ENCODE measurements around the gene RASSF4.

The RASSF4 gene

DNA sequence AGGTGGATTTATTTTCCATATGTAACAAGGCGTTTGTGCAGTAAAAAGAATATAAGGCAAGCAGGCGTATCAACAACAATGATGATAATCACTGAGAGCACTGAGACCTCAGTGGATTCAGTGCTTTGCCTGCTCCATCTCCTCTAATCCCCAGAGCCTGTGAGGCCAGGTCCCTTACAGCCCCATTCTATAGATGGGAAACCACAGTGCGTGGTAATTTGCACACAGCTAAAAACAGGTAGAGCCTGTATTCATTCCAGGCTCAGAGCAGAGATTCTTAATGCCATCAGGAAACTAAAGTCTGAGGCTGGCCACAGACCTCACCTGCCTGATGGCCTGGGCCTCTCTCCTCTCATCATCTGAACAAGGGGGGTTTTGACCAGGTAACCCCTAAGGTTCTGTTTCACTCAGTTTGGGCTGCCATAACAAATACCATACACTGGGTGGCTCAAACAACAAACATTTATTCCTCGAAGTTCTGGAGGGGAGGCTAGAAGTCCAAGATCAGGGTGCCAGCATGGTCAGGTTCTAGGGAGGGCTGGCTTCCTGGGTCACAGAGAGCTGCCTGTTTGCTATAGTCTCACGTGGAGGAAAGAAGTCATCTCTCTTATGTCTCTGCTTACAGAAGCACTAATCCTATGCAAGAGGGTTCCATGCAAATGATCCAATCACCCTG is 10.3 kb upstream of the RASSF4 start:
- DNase-seq, result no peak

- no peak for DNase-seq
Measured at GRCh38 chr10:44949915-44950314, 9.7 kb upstream of the RASSF4 start.

DNA sequence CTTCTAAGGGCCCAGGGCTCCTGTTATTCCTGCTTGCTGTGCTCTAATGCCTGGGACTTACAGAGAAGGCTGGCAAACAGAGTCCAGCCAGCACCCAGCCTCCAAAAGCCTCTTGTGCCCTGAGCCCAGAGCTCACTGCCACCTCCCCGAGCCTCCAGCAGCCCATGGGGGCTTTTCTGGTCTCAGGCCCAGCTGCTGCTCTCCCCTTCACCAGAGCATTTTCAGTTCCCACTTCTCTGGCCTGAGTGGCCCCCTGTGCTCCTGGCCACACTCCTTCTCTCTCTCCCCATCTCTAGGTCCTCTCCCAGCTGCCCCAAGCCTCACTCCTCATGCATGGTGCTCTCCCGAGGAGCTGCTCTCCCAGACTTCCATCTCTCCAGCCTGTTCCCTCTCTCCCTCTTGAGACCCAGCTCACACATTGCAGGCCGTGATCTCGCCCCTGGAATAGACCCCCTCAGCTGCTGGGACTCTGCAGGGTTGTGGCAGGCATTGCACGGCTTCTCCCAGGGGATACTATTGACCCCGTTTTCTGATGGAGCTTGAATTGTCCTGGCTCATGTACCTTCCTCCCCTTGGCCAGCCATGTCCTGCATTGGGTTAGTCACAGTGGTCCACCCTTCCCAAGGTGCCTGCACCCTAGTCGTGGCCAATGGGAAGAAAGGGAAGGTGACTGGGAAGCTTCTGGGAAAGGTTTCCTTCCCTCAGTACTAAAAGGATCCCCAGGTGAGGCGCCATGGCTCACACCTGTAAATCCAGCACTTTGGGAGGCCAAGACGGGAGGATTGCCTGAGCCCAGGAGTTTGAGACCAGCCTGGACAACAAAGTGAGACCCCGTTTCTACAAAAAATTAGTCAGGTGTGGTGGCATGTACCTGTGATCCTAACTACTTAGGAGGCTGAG is 9.0 kb upstream of the RASSF4 start:
- no peak for DNase-seq

- no peak for DNase-seq
Measured at GRCh38 chr10:44951576-44952226, 7.9 kb upstream of the RASSF4 start.

DNA sequence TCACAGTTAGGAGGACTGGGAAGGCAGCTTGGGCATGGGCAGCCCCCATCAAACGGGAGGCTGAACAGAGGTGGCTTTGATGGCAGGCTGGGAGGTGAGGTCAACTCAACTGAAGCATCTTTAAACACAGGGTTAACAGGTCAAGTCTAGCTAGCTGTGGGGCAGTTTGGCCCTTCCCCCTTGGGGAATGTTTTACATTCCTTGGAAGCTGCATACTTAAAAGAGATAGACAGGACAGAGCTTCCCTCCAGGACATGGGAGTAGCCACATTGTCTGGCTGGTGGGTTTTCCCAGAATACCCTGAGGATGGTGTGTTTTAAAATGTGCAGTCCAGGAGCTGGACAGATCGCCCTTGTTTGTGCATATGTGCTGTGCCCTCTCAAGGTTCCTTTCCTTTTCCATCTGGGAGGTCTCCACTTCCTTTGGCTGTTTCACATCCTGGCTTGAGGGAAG is 6.8 kb upstream of the RASSF4 start:
- DNase-seq, result no peak

DNA sequence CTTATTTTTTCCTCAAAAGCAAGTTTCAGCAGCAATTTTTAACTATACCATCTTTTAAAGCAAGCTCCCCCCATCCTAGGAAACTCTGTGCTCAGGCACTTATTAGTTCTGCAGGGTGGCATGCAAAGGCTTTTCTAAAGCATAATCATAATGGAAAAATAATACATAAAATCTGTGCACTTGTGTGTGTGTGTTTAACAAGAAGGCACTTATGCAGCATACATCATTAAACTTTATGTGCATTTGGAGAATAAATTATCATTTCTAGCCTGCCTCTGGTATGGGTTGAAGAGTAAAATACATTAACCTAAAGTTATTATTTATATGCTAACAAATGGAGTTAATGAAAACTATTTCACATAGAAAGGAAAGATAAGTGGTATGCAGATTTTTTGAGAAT is 5.6 kb upstream of the RASSF4 start:
- DNase-seq, result no peak

GRCh38 chr10:44954962-44955361 is 4.6 kb upstream of the RASSF4 start:
- no peak for DNase-seq

DNA sequence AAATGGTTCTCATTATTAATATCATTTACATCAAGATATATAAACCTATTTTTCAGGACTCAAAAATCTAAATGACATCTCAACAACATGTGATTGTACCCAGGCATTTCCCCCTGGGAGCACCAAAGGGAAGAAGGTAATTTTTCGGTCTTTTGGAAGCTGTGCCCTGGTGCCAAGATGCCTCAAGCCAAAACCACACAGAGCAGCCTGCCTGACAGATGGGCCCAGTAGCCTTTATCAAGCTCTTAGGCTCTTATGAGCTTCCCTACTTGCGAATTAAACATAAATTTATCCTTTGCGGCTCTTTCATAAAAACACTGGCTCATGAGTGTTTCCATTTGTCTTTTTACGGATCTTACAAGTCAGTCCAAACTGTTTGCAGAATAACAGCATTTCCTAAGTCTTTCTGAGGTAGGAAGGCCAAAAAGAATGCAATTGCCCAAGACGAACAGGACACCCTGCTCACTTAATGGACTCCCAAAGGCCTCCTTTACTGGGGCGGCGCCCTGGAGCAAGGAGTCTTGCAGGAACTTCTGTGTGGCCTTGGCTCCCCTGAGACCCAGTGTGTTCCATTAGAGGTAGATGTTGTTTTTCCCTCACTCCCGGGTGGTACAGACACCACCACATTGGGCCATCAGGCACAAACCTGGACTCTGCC is 4.1 kb upstream of the RASSF4 start:
- DNase-seq, result no peak

GRCh38 chr10:44956226-44956625 is 3.4 kb upstream of the RASSF4 start:
- DNase-seq, result no peak

DNA sequence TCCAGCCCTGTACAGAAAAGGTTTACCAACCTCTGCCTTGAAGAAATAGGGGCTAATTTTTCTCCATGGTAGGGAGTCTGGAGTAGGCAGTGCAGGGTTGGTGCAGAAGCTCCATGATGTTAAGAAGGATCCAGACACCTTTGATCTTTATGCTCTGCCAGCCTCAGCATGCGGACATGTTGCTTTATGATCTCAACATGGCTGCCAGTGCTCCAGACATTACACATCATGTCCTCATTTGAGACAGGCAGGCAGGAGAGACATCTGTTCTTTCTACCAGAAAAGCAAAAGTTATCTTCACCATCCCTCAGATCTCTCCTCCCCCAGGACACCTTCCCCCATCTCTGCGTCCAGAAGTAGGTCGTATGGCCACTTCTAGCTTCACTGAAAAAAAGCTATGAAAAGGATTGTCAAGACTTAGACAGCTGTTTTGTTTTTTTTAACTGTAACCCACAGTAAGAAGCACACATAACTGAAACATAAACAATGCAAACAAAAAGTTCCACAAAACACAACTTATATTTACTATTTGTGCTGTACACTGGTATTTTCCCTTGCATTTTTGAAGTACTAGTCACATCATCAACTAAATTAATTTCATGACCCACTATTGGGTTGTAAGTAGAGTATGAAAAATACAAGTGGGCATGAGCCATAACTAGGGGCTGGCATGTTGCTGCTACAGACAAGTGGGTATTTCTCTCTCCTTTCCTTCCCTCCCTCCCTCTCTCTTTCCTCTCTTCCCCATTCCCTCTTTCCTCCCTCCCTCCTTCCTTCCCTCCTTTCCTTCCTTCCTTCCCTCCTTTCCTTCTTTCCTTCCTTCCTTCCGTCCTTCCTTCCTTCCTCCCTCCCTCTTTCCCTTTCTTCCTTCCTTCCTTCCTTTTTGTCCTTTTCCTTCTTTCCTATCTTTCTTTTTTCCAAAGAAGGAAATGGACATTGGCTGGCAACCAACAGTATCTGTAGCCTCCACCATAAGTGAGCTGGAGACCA is 2.6 kb upstream of the RASSF4 start:
- no peak for DNase-seq

DNA sequence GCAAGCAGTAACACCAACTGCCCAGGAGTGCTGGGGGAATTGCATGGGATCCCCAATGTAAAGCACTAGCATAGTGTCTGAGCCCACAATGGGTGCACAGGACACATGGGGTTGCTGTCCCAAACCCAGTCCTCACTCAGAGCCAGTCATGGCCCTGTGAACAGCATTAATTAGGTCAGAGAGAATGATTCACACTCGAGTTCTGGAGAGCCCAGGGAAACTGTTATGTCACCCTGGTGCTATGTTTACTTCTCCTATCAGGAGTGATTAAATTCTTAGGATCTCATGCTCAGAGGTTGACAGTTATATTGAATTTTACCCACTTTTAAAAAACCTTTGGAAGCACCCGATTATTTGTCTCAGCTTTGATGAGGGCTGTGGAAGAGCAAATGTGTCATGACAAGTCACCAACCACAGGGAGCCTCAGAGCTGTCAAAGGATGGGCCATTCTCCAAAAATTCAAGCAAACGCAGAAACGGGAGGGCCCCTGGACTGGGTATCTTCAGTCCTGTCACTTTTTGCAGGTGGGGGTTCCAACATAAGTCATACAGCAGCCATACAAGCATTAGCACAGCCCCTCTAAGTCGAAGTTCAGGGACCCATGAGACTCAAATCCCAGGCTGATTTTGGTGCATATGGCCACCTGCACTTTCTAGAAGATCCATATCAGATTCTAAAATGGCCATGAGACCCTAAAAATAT is 1.3 kb upstream of the RASSF4 start:
- DNase-seq, result no peak

DNA sequence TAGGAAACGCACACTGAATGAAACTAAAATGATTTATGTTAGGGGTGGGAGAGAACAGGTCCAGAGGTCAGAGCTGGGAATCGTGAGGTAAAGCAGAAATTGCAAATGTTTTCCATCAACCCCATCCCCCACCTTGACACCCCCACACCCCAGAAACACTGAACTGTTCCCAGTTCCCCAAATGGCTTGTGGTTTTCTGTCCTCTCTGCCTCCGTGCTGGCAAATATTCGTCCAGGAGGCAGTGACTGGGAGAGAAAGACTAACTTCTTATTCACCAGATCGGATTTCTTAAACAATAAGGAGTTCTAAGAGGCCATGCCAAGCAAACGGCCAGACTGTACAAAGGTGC is 730 bp upstream of the RASSF4 start:
- DNase-seq, result no peak

DNA sequence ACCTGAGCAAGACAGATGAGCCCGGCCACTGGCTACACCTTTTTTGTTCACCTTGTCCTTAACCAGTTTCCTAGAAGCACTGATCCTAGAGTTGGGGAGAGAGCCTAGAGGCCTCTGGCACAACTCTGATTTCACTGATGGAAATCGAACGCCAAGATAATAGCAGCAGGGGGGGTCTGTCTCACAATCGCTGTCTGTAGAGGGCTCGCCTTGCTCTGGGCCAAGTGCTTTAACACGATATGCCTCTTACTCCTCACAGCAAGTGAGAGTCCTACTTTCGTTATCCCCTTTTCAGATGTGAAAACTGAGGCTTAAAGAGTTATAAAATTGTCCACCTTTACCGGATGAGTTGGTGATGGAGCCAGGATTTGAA is 472 bp downstream of the RASSF4 start:
- no peak for DNase-seq

DNA sequence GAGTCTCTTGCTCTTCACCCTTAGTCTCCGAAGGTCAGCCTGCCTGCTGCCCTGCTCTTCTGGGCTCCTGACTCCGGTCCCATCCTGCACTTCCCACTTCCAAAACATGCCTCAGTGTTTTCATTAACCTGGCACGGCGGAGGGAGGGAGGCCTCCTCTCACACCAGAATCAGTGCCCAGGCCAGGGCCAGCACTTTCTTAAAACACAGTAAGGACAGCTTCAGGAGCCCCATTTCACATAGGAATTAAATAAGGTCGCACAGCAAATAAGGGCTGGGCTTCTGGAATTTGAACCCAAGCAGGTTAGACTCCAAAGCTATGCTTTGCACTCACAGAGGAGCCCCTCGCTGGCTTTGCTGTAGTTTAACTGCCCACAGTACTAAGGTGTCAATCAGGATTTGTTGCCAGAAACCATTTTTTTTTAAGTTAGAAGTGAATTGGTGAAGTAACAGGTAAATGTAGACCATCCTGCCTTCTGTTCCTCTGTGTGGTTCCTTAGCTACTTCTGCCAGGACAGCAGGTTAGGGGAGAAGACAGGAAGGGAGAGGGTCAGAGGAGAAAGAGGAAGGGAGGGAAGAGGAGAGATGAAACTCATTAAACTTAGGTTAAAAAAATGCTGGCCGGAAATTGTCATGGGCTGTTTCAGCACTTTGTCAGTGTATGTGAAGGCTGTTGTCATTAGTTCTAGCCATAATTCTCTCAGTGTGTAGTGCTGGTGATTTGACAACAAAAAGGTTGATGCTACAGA is 1.1 kb downstream of the RASSF4 start:
- DNase-seq, result no peak

GRCh38 chr10:44961230-44961571 is 1.6 kb downstream of the RASSF4 start:
- no peak for DNase-seq

DNA sequence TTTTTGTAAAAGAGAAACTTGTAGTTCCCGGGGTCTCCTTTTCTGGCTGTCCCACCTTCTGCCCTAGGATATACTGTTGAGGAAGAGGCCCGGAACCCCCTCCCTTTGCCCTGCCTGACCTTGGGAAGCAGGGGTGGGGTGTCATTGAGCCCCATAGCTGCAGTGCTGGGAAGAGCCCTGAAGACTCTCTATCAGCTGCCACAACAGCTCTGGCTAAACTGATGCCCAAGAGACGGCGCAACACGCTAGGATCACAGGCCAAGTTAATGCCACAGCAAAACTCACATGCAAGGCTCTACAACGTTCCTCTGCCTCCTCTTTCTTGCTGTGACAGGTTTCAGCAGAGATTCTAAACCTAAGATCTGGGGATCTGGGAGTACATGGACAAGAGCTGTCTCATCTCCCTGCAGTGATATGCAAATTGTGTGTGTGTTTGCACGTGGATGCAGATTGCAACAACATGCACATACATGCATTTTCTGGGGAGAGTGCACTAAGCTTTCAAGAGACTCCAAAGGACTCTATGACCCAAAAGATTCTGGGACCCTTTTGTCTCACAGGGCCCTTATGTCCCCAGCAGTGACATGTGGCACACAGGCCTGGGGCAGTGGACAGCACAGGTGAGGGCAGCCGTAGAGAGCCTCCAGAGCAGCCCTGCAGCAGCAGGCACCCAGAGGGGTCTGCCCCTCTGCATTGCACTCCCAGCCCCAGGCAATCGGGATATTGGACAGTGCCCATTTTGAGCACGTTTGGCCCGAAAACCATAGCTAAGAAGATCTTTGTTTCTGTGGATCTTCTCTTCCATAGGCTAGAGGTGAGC is 2.5 kb downstream of the RASSF4 start:
- no peak for DNase-seq

GRCh38 chr10:44962870-44963738 is 3.5 kb downstream of the RASSF4 start:
- DNase-seq, result no peak

DNA sequence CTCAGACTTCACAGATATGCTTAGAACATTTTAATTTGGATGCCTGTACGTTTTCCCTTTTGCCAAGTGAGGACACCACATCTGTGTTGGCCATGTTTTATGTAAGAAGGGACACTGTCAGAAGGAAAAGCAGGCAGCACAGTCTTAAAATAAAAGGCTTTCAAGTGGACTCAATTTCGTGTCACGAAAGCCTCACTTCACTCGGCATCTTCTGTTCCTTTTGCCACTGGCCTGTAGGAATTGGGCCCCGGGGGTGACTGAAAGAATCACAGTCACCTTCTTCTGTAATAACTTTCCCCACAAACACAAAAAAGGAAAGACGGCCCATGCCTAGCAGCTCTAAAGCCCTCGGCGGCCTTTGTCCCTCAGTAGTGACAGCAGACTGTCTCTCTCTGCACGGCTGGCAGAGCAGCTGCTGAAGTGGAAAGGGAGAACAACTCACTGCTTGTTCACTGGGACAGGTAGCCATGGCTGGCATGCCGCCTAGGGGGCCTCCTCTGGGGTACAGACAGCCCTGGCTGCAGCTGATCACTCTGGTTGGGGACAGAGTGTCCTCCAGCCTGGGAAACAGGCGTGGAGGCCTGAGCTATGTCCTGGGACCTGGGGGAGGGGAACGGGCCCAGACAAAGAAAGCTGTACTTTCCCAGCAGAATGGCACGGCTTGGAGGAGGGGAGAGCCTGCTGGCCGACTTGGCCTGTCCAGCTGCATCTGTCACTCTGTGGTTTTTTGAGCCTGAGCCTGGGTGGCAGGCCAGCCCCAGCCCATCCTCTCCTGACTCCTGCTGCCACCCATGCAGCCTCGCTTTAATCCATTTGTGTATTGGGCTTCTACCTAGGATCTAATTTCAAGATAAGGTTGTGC is 4.4 kb downstream of the RASSF4 start:
- DNase-seq, result no peak
